Right lung (tissue), 5 donors: ENCODE results near the gene CPT1B. TPM values are rescaled to one million over a fixed set of nuclear protein-coding genes. Genes with fewer than 3 reads are reported as not detected.

Source experiments
- polyA plus RNA-seq, 5 donors: library from polyadenylated mRNA; unstranded; fragments of 120-200 nt; gene quantifications; one replicate each; pipeline versions ENCODE4 v1.2.1 to v1.2.3, GENCODE V29; 2013; ENCODE audit warnings: inconsistent platforms in 1 of 5, low replicate concordance in 1 of 5; ENCODE audit not compliant: insufficient read length in 5 of 5, insufficient read depth in 1 of 5

The CPT1B gene
- polyA plus RNA-seq, 5 donors, result 8.8 to 12.4 (median 12.1) TPM

Other genes with a start within 250 kb of the CPT1B start
- 10 to 100 TPM; 33.1 to 54.7 (median 41.0) TPM for gene PPP6R2, start 235.1 kb downstream of the CPT1B start, polyA plus RNA-seq
- 10 to 100 TPM; 22.9 to 48.0 (median 37.1) TPM for gene SBF1, start 103.4 kb downstream of the CPT1B start, polyA plus RNA-seq
- gene ADM2, start 96.9 kb downstream of the CPT1B start, polyA plus RNA-seq, result under 1 TPM; 0.21 to 0.85 (median 0.37) TPM
- gene MIOX, start 91.6 kb downstream of the CPT1B start, polyA plus RNA-seq, result under 1 TPM in 3 of 5 donors, not detected in 2; 0.08 to 0.18 (median 0.08) TPM
- 10 to 100 TPM; 26.9 to 75.0 (median 45.1) TPM for gene LMF2, start 70.7 kb downstream of the CPT1B start, polyA plus RNA-seq
- 10 to 100 TPM; 35.9 to 54.8 (median 43.3) TPM for gene NCAPH2, start 70.2 kb downstream of the CPT1B start, polyA plus RNA-seq
- 1 to 10 TPM in 4 of 5 donors, under 1 TPM in 1; 0.33 to 5.9 (median 2.0) TPM for gene SCO2, start 52.8 kb downstream of the CPT1B start, polyA plus RNA-seq
- gene TYMP, start 48.4 kb downstream of the CPT1B start, polyA plus RNA-seq, result 1 to 10 TPM; 1.9 to 6.9 (median 3.2) TPM
- under 1 TPM in 2 of 5 donors, not detected in 3; 0.04 to 0.05 TPM for gene KLHDC7B, start 32.5 kb downstream of the CPT1B start, polyA plus RNA-seq
- gene SYCE3, start 15.5 kb downstream of the CPT1B start, polyA plus RNA-seq, result not detected
- 10 to 100 TPM; 75.5 to 84.8 (median 82.1) TPM for gene CHKB, start 4.4 kb upstream of the CPT1B start, polyA plus RNA-seq
- gene MAPK8IP2, start 22.4 kb upstream of the CPT1B start, polyA plus RNA-seq, result 1 to 10 TPM in 1 of 5 donors, under 1 TPM in 4; 0.56 to 1.1 (median 0.85) TPM
- gene ARSA, start 49.7 kb upstream of the CPT1B start, polyA plus RNA-seq, result 10 to 100 TPM; 14.2 to 27.7 (median 18.1) TPM
- gene SHANK3, start 94.4 kb upstream of the CPT1B start, polyA plus RNA-seq, result 10 to 100 TPM; 14.0 to 35.7 (median 22.7) TPM
- gene ACR, start 159.8 kb upstream of the CPT1B start, polyA plus RNA-seq, result under 1 TPM; 0.26 to 0.54 (median 0.37) TPM
- gene RABL2B, start 205.2 kb upstream of the CPT1B start, polyA plus RNA-seq, result 10 to 100 TPM; 57.2 to 74.9 (median 58.8) TPM